Testis (tissue), 2 donors: ENCODE results near the gene MSMB.

ENCODE experiments used
- POLR2A ChIP-seq: fragments of 450-650 bp; IDR thresholded peaks from one replicate; pipeline ENCODE4 v1.6.1; 2017; ENCODE audit warnings: antibody characterized with exemption, mild to moderate bottlenecking, moderate library complexity
- TF ChIP-seq, protein P1 (sequence below), 3 experiments: fragments of 450-650 bp in 2 of 3; fragments of 200-600 bp in 1 of 3; sonication (generic) in 1 of 3; IDR thresholded peaks; one replicate each; pipeline ENCODE4 v1.5.1; 2016 to 2019; ENCODE audit warnings: antibody characterized with exemption in 3 of 3, mild to moderate bottlenecking in 2 of 3, moderate library complexity in 1 of 3

DNA sequence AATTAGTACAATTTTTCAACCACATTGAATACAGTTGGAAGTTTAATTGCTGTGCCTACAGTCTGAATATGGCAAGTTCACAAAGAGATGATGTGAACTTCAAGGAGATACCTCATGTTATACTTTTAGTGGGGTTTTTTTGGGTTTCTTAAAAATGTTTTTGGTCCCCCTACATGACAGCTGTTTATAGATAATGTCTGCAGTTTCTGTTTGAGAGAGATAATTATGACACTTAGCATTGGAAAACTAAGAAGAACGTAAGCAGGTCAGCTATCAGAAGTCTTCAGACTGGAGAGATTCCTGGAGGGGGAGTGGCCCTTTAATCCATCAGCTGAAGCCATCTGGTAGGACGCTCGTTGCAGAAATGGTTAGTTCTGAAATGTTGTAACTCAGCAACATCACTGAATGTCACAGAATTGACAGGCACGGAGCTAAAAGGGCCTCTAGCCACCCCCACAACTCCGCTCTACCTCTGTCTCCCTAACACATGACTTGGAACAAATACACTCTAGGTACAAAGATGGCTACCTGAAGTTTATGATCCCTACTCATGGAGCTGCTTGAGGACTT lies 44.8 kb downstream of the MSMB start:
- TF ChIP-seq, protein P1, sequence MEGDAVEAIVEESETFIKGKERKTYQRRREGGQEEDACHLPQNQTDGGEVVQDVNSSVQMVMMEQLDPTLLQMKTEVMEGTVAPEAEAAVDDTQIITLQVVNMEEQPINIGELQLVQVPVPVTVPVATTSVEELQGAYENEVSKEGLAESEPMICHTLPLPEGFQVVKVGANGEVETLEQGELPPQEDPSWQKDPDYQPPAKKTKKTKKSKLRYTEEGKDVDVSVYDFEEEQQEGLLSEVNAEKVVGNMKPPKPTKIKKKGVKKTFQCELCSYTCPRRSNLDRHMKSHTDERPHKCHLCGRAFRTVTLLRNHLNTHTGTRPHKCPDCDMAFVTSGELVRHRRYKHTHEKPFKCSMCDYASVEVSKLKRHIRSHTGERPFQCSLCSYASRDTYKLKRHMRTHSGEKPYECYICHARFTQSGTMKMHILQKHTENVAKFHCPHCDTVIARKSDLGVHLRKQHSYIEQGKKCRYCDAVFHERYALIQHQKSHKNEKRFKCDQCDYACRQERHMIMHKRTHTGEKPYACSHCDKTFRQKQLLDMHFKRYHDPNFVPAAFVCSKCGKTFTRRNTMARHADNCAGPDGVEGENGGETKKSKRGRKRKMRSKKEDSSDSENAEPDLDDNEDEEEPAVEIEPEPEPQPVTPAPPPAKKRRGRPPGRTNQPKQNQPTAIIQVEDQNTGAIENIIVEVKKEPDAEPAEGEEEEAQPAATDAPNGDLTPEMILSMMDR (IDR thresholded peaks at IDR 0.05) = no peak
- no peak for TF ChIP-seq POLR2A
